ENCODE measurements around the gene PAPOLB.

DNA sequence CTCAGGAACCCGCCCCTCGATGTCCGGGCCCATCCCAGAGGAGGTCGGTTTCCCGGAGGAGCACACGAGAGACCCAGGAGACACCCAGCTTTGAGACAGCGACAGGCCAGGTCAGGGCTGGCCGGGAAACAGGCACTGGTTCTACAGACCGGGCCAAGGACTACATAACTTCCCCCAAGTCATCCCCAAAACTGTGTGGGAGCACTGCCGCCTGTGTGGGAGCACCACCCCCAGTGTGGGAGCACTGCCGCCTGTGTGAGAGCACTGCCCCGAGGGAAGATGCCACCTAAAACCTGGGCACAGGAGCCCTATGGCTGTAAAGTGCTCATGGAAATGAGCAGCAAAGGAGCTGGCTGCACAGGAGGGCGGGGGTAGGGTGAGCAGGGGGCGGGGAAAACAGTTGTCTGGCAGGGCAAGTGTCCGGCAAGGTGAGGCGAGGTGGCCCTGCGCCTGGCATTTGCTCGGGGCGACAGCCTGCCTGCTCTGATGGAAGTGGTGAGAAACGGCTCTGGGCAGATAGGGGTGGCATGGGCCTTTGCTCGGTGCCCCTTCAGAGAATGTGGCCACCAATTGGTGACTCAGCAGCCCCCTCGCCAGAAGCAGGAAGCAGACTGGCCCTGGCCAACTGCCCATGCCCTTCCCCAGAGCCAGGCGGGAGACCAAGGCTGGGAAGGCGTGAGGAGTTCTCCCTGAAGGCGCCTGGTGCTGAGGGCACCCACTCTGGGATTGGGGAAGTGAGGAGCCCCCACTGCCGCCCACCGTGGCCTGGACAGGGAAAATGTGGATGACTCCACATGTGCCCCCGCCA, 26.2 kb downstream of the PAPOLB start:
- TF ChIP-seq POLR2A (IDR thresholded peaks at IDR 0.05; ENCODE audit: low read depth), result no peak
- TF ChIP-seq, protein P1, sequence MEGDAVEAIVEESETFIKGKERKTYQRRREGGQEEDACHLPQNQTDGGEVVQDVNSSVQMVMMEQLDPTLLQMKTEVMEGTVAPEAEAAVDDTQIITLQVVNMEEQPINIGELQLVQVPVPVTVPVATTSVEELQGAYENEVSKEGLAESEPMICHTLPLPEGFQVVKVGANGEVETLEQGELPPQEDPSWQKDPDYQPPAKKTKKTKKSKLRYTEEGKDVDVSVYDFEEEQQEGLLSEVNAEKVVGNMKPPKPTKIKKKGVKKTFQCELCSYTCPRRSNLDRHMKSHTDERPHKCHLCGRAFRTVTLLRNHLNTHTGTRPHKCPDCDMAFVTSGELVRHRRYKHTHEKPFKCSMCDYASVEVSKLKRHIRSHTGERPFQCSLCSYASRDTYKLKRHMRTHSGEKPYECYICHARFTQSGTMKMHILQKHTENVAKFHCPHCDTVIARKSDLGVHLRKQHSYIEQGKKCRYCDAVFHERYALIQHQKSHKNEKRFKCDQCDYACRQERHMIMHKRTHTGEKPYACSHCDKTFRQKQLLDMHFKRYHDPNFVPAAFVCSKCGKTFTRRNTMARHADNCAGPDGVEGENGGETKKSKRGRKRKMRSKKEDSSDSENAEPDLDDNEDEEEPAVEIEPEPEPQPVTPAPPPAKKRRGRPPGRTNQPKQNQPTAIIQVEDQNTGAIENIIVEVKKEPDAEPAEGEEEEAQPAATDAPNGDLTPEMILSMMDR (IDR thresholded peaks at IDR 0.05), result no peak
- no peak for TF ChIP-seq EP300 (IDR thresholded peaks at IDR 0.05)
